RCC 7860 (cell line): Measurements from ENCODE around the gene RRP9.
"Not testable (repeated sequence)": the region's sequence is repeated elsewhere in the genome, so short reads cannot be mapped to it uniquely, and the experiment has no call there.

Experiments used
- DNase-seq: peaks from one replicate; pipeline ENCODE4 v3.0.0-alpha.2; 2015; ENCODE audit warnings: low spot score
- FAIRE-seq: peaks from 2 replicates; lab custom pipeline; 2012; peaks lifted over from hg19 to GRCh38; lab: Jason Lieb, UNC

RRP9 gene

DNA sequence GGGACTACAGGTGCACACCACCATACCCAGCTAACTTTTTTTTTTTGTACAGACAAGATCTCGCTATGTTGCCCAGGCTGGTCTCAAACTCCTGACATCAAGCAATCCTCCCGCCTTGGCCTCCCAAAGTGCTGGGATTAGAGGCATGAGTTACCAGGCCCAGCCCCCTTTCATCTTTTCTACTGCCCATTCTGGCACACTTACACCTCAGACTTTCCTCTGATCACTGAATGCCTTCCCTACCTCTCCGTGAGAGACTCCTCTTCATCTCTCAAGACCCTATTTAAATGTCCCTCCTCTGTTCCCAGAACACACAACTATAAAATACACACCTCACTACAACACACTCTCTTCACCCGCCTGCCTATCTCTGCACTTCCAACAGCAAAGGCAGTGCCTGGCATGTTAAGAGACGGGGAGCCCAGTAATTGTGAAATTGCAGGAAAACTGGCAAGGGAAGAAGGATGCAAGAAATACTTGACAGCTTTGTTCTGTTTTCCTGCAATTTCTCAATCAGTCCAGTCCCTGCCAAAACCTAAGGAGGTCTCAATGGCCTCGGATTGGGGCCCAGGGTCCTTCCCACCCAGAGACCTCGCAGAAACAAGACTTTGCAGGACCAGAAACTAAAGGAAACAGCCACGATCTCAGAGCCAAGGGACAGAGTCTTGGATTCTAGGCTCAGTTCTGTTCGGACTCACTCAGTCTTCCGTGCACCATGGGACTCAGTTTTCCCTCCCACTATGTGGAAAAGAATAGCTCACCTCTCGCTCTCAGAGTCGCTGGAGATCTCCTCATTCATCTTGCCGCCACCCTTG is 849 bp downstream of the RRP9 start:
- FAIRE-seq = no peak

DNA sequence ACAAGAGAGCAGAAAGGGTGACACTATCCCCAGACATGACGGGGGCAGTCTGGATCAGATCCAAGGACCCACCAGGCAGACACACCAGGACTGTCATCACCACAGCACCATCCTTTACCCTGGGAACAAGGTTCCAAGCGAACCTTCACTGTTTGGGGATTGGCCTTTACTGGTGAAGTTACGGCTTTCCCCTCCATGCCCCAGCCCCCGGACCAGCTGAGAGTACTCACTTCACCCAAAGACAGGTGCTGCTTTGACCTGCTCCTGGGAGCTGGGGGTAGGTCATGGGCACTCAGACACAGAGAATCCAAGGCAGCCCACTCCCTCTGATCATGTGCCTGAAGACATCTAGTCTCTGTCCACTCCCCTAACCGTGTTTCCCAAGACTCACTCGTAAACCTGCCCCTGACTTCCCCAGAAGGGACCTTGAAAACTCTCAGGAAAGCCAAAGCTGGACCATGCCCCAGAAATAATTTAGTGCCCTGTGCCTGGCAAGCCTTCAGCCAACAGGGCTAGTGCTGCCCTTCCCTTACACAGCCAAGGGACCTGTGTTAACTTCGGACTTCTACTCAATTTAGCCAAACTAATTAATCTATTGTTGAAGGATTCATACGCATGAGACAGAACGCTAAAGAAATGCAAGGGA is 2.8 kb downstream of the RRP9 start:
- DNase-seq (no peak), FAIRE-seq (no peak)

More for the DNA sequence above, 849 bp downstream of the RRP9 start:
- DNase-seq = no peak

DNA sequence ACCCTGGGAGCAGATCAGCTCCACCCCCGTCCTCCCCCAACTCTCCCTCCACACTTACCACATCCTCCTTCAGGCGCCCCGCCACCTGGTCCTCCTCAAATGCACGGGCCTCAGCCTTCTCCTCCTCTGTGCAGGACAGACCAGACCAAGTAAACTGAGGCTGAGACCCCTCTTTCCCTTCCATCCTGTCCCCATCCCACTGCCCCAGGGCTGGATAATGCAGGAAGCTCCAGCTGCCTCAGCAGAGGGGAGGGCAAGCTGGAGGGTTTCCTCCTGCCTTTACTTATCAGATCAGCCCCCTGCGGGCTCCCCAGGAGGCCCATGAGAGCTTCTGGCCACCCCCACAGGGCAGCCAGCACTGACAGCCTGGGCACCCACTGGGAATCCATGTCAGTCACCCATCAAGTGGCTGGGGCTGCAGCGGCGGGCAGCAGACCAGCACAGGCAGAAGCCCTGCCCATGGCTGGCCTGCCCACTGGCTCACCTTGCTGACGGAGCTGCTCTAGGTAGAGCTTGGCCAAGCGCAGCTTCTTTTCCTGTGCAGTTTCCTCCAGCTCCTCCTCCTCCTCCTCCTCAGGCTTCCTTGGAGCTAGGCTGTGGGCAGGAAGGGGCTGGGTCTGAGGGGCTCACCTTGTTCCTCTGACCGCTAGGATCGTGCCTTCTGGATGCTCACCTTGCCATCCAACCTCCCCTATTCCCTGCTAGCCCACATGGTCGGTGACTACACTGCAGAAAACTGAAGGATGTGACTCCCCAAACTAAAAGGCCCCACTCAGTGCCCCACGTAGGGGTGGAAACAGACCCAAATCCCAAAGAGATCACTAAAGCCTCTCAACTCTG is 3.9 kb downstream of the RRP9 start:
- no peak for DNase-seq
- FAIRE-seq = no peak

DNA sequence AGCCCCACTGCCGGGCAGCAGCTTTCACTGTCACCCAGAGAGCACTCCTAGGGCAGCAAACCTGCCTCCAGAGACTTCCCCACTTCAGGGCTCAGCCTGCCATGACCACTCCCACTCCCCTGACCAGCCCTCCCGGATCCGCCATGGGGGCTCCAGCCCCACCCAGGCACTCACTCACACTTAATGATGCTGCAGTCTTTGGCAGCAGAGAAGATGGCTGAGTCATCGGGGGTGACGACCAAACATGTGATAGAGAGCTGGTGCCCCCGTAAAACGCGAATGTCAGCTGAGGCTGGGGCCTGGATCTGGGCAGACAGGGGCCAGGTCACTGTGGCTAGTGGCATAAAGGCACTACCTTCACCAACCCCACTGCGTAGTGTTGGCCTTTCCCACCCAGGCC is 4.7 kb downstream of the RRP9 start:
- FAIRE-seq (no peak), DNase-seq (no peak)

DNA sequence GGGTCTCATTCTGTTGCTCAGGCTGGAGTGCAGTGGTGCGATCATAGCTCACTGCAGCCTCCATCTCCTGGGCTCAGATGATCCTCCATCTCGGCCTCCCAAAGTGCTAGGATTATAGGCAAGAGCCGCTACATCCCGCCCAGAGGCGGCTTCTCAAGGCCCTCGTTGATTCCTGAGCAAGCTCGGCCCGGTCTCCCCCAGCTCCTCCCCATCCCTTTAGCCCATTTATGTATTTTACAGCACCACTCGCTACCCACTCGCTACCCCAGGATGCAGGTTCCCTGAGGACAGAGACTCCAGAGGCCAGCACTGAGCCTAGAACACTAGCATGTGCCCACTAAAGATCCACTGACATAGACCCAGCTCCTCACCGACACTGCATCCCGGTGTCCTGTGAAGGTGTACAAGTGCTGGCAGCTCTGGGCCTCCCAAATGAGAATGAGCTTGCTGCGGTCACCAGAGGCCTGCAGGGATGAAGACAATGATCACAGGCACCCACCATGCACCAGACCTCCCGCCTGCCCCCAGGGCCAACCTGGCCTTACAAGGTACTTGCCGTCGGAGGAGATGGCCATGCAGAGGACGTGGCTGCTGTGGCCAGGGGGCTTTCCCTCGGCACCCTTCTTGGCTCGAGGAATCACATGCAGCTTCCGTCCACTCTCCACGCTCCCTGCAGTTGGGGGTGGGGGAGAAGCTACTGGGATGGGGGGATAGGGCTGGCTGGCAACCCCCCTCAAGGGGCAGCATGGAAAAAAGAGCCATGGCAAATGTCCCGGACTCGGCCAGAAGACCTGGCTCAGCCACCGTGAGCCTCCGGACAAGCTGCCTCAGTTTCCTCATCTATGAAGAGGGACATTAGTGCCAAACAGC is 5.6 kb downstream of the RRP9 start:
- FAIRE-seq (no peak), DNase-seq (no peak)

DNA sequence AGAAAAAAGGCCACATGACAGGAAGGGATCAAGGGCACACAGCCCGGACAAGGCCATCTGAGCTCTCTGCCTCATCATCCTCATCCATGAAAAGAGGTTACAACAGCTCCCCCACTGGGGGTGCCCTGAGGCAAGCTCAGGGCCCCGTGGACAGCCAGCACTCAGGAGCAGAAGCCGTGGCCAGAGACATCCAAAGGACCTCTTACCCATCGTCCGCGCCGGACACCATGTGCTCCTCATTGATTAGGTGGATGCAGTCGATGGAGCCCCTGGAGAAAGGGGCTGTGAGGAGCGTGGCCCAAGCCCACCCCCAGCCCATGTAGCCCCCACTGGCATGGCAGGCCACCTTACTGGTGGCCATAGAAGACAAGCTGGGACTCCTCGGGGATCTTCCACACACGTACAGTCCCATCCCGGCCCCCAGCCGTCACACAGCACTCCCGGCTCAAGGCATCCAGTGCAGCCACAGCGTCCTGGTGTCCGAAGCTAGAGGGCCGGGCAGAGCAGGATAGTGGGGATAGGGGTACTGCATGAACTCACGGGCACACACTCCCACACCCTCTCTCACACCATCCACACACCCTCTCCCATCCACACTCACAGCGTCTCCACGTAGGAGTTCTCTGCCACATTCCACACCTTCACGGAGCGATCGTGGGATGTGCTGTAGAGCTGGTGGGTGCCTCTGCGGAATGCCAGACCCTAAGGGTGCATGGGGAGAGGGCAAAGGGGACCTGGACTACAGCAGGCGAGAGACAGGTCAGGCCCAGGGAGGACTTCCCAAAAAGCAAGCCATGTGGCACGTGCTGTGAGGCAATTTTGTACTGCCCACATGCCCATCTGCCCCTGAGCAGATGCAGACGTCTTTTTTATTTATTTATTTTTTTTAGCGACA is 6.5 kb downstream of the RRP9 start:
- DNase-seq = no peak
- no peak for FAIRE-seq

DNA sequence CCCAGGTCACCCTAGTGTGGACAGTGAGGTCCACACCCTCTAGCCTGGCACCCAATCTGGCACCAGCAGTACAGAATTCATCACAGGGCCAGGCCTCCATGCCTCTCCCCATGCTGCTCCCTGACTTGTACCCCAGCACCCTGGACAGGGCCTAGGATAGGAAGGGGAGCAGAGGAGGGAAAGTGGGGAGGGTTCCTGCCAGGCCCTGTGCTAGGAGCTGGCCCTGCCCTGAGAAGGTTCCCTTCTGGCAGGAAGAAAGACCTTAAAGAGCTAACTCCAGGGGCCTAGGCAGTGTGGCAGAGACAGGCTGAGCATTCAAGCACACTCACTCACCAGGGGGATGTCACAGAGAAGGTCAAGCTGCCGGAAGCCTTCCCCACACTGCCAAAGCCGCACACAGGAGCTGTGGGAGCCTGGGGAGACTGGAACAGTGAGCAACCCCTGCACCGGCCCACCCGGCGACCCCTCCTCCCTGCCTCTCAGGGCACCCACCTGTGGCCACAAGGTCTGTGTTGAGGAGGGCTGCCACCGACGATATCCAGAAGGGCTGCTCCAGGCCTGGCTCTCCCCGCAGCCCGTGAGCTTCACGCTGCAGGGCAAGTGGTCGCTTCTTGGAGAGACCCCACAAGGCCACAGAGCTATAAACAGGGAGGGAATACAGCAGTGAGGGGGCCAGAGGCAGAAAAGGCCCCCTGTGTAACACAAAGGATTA is 7.4 kb downstream of the RRP9 start:
- no peak for DNase-seq
- FAIRE-seq = no peak

DNA sequence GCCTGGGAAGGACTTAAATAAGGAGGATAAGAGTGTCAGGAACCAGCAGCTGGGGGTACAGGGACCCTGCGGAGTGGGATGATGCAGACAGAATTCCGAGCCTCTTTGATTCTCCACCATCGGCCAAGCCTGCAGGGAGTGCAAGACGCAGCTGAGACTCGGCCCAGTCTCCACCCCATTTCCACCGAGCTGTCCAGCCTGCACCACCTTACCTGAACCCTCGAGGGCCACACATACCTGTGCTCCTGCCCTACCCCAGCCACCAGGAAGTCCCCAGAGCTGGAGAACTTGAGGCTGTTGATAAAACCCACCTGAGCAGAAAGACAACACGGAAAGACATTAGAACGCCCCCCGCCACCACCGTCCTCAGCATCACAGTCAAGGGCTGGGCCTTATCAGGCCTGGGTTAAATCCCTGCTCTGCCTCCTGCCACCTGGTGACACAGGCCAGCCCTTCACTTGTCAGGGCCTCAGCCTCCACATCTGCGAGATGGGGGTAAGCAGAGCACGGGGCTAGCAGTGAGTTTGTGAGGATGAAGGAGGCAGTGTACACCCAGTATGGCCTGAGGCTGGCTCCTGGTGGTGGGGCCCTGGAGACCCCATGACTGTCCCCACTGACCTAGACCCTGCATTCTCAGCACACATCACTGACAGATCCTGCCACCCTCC is 8.1 kb downstream of the RRP9 start:
- DNase-seq = no peak
- no peak for FAIRE-seq

DNA sequence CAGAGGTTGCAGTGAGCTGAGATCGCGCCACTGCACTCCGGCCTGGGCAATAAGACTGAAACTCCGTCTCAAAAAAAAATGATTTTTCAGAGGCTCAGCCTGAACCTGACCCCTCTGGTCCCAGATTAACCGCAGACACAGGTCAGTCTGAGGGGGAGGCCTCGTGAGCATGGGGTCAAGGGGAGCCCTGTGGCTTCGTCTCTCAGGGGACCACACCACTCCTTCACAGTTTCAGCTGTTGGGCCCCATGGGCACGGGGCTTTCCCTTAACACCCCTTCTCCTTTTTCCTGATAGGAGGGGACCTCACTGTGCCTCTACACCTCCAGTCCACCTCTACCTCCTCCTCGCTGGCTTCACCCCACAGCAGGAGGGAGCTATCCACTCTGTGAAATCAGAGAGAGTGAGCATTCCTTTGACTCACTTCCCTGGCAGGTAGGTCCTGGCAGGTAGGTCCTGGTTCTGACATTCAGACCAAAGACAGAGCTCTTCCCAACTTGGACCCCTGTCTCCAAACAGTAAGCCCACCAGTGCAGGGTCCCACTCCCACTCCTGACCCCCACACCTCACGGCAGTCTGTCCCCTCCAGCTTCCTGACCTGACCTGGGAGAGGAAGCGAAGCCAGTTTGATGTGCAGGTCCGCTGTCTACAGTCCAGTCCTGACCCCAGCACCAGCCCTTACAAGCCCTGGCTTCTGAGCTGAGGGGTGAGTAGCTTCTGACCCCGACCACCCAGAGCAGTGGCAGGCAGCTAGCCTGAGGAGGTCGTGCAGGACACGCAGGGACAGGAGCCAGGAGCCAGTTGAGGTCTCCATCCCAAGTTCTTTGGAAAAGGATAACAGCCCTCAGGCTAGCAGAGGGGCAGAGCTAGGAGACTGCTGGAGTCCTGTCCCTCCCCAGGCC is 9.0 kb downstream of the RRP9 start:
- no peak for DNase-seq
- FAIRE-seq = no peak

DNA sequence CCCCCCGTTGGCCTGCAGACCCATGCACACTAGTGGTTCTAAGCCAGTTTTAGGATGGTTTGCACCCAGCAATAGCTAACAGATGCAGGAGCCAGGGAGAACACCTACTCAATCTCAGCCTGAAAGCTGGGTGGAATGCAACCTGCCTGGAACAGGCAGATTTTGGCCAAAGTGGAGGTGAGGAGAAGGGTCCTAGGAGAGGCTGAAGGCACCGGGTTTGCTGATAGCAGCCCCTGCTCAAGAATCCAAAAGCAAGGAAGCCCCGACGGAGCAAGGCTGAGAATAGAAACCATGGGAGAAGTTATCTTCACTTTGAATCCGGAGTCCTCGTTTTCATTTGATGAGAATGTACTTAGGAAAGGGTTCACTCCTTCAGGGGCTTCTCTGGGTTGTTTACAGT is 9.9 kb downstream of the RRP9 start:
- DNase-seq (no peak), FAIRE-seq (no peak)

DNA sequence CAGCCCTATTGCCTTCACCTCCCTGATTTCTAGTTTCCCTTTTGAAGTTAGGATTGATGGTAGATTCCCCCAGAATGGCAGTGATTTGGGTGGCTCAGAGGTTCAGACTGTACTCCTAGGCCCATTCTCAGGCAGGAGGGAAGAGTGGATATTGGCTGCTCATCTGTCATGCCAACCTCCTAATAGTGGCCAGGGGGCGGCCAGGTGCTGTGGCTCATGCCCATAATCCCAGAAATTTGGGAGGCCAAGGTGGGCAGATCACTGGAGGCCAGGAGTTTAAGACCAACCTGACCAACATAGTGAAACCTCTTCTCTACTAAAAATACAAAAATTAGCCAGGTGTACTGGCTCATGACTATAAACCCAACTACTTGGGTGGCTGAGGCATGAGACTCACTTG is 11.3 kb downstream of the RRP9 start:
- no peak for DNase-seq
- FAIRE-seq = no peak

DNA sequence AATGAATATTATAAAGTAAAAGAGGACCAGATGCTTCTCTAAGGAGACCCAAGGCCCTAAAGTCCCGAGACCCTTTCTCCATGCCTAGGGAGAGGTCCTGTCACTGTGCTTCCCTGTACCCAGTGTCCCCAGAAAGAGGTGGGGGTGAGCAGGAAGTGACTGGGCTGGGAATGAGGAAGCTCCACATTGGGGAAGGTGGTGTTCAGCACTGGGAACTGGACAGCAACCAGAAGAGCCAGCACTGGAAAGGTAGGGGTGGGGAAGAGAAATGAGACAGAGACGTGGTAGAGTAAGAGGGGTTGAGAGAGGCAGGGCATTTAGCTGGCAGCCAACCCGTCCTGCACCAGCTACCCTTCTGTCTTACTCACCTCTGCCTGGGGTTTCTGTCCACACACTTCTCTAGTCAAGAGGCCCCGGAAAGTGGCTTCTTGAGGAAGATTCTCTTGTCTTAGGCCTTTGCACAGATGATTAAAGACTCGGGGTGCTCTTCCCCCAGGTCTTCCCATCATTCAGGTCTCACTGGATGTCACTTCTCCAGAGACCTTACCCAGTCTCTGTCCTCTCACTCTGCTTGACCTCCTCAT is 12.2 kb downstream of the RRP9 start:
- DNase-seq (no peak), FAIRE-seq (no peak)

DNA sequence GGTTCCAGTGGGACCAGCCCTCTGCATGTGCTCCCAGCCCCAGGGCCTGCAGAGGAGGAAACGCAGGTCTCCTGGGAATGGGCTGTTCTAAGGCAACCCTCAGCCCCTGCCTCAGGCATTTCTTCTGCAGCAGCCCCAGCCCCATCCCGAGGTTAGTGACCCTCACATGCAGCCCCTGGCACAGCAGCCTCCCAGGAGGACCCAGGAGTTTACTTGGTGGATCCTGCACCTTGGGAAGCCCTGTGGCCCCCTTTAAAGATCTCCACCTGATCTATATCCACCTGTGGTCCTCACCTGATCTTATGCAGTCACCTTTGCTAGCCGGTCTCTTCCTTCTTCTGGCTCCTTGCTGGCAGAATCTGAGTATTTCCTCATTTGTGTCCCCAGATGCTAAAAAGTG is 12.7 kb downstream of the RRP9 start:
- not testable (repeated sequence) for FAIRE-seq

DNA sequence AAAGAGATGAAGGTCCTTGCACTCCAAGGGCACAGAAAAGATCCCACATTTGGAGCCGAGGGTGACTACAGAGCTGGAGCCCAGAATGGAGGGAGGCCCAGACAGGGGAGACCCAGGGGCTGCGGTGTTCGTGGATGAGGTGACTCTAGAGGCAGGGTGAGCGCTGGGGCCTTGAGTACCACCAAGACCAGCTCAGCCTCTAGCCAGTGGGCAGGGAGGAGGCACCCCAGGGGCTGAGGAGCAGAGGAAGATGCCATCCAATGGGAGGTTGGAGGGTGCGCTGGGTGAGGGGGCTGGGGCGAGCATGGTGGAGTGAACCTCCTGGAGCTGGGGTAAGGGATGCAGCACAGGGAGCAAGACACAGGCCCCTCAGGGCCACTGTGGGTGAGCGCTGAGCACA is 13.3 kb downstream of the RRP9 start:
- DNase-seq (no peak), FAIRE-seq (no peak)

More for the DNA sequence above, 12.7 kb downstream of the RRP9 start:
- DNase-seq = not testable (repeated sequence)

DNA sequence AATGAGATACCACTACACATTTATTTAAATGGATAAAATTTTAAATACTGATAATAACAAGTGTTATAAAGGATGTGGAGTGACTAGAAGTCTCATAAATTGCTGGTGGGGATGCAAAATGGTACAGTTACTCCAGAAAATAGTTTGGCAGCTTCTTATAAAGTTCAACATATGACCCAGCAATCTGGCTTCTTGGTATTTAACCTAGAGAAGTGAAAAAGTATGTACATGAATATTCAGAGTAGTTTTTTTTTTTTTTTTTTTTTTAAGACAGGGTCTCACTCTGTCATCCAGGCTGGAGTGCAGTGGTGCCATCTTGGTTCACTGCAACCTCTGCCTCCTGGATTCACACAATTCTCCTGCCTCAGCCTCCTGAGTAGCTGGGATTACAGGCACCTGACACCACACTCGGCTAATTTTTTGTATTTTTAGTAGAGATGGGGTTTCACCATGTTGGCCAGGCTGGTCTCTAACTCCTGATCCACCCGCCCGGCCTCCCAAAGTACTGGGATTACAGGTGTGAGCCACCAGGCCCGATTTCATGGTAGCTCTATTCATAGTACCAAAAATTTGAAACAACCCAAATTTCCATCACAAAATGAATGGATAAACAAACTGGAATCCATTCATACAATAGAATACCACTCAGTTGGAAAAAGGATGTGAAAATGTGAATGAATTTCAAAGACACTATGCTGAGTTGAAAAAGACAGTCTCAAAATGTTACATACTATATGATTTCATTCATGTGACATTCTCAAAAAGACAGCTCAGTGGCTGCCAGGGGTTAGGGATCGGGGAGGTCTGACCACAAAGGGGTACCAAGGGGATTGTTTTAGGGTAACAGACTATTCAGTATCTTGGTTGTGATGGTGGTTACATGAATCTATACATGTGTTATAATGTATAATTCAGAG is 14.4 kb downstream of the RRP9 start:
- no peak for FAIRE-seq
- DNase-seq = no peak

DNA sequence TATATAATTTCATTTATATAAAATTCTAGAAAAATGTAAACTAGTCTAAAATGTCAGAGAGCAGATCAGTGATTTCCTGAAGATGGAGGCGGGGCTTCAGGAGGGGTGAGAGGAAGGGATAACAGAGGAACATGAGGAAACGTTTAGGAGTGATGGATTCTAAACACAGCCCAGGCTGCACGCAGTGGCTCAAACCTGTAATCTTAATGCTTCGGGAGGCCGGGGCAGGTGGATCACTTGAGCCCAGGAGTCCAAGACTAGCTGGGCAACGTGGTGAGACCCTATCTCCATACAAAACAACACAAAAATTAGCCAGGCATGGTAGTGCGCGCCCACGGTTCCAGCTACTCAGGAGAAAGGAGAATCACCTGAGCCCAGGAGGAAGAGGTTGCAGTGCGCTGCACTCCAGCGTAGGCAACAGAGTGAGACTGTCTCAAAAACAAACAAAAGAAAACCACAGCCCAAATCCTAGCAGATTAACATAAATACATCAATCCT is 20.6 kb downstream of the RRP9 start:
- no peak for FAIRE-seq
- no peak for DNase-seq
